Measurements from ENCODE around the gene GDE1.

DNA sequence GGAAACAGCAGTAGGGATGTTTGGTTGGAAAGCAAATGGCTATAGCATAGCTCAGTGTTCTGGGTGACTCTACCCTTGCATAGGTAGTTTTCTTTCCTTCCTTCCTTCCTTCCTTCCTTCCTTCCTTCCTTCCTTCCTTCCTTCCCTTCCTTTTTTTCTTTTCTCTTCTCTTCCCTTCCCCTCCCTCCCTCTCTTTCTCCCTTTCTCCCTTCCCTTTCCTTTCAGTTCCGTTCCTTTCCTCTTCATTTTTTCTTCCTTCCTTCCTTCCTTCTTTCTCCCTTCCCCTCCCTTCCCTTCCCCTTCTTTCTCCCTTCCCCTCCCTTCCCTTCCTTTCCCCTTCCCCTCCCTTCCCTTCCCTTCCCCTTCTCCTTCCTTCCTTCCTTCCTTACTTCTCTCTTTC is 31.3 kb downstream of the GDE1 start:
- TF ChIP-seq, protein P1, sequence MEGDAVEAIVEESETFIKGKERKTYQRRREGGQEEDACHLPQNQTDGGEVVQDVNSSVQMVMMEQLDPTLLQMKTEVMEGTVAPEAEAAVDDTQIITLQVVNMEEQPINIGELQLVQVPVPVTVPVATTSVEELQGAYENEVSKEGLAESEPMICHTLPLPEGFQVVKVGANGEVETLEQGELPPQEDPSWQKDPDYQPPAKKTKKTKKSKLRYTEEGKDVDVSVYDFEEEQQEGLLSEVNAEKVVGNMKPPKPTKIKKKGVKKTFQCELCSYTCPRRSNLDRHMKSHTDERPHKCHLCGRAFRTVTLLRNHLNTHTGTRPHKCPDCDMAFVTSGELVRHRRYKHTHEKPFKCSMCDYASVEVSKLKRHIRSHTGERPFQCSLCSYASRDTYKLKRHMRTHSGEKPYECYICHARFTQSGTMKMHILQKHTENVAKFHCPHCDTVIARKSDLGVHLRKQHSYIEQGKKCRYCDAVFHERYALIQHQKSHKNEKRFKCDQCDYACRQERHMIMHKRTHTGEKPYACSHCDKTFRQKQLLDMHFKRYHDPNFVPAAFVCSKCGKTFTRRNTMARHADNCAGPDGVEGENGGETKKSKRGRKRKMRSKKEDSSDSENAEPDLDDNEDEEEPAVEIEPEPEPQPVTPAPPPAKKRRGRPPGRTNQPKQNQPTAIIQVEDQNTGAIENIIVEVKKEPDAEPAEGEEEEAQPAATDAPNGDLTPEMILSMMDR (conservative IDR thresholded peaks at IDR 0.05 in 1 of 2, IDR thresholded peaks at IDR 0.05 in 1 of 2; ENCODE audit: low read depth in 1 of 2, low read length in 2 of 2), result no peak
- no peak for TF ChIP-seq EZH2 (IDR thresholded peaks at IDR 0.05; ENCODE audit: low read length, missing control alignments)

Measured in fibroblast of lung (primary cell).